Measurements from ENCODE around the gene NFKB1. TPM values are rescaled to one million over a fixed set of nuclear protein-coding genes. Genes with fewer than 3 reads are reported as not detected.

NFKB1 gene
- total and polyA plus RNA-seq, 9 of the 15 experiments (the other 6 are each of a cell fraction or from before 2014, with no cell fraction given), result 2.4 to 14.5 (median 10.3) TPM

GRCh38 chr4:102522031-102522440 is 20.9 kb downstream of the NFKB1 start:
- H4K20me1 ChIP-seq (replicated peaks; ENCODE audit: control insufficient read depth, insufficient read depth, low read length), result no peaks in the 10 kb centered on the region
- intact Hi-C loops (cut with micrococcal nuclease), result no loop called here
- no peak overlapping the region for H3K4me3 ChIP-seq
- CTCF ChIA-PET (ENCODE audit: low intra/inter-chr PET ratio), result no interaction called here
- H3K27ac ChIP-seq (ENCODE audit: extremely low read depth, low read depth, low read length), result no peak overlapping the region
- no TSS peak for BruUV-seq (replicated peaks)
- H3K9me3 ChIP-seq (replicated peaks; ENCODE audit: control insufficient read depth, insufficient read depth, low read depth, low read length), result no peaks in the 10 kb centered on the region
- no peaks in the 10 kb centered on the region for H3K27me3 ChIP-seq (ENCODE audit: control insufficient read depth in 2 of 2, insufficient read depth in 2 of 2, low read length in 2 of 2)
- FAIRE-seq (peak; percentile 11), ATAC-seq (no peak), DNase-seq (ENCODE audit: extremely low read depth in 1 of 4, low spot score in 3 of 4) (no peak)
- H3K79me2 ChIP-seq (ENCODE audit: control insufficient read depth, insufficient read depth, low read length), result no peaks in the 10 kb centered on the region
- no peak overlapping the region for H3K4me2 ChIP-seq (ENCODE audit: insufficient read depth, low read length)
- H3K4me1 ChIP-seq (replicated peaks in 1 of 2; ENCODE audit: control insufficient read depth in 2 of 2, insufficient read depth in 2 of 2, low read length in 2 of 2), result no peaks in the 10 kb centered on the region
- no peaks in the 10 kb centered on the region for H3K9me1 ChIP-seq (ENCODE audit: control insufficient read depth, insufficient read depth, low read length)
- no peak overlapping the region for H3K9ac ChIP-seq (ENCODE audit: insufficient read depth in 1 of 2, low read depth in 2 of 2, low read length in 2 of 2)
- in situ Hi-C loops (cut with MboI), result no loop called here
- POLR2A ChIA-PET, result interaction anchor here (0.6 kb wide), 1 partner anchor 474 kb away, joined by 3 read pairs; no protein-coding TSS in a partner anchor
- H3K36me3 ChIP-seq (ENCODE audit: control insufficient read depth, insufficient read depth, low read length), result no peaks in the 10 kb centered on the region
- no peak overlapping the region for H2AFZ ChIP-seq (ENCODE audit: low read depth, low read length)
- 63% methylated on average over 3 of the region's 3 CpGs for WGBS (ENCODE audit: insufficient coverage, low coverage, missing lambda C conversion rate)
- no peak for TF ChIP-seq CHD4 (IDR thresholded peaks at IDR 0.05; ENCODE audit: insufficient read depth, insufficient replicate concordance, low read depth, low read length, poor library complexity, severe bottlenecking)
- TF ChIP-seq CBX8 (IDR thresholded peaks at IDR 0.05; ENCODE audit: borderline replicate concordance, extremely low read depth, low read depth, low read length, poor library complexity, severe bottlenecking), result no peak
- no peak for TF ChIP-seq ZBTB11 (CRISPR knock-in tag; IDR thresholded peaks at IDR 0.05)
- no peak for TF ChIP-seq DIDO1 (tag; IDR thresholded peaks at IDR 0.05; ENCODE audit: low read depth)
- no peak for TF ChIP-seq ZNF217 (CRISPR knock-in tag; IDR thresholded peaks at IDR 0.05)
- TF ChIP-seq TEAD4 (IDR thresholded peaks at IDR 0.05; ENCODE audit: low read length), result no peak
- TF ChIP-seq TEAD4 (CRISPR knock-in tag; IDR thresholded peaks at IDR 0.05; ENCODE audit: borderline replicate concordance), result no peak
- TF ChIP-seq HIVEP1 (CRISPR knock-in tag; IDR thresholded peaks at IDR 0.05), result no peak

Measured in K562 (cell line).